Stimulated activated CD4-positive, alpha-beta T cell treated with anti-CD3 and anti-CD28 coated beads, Interleukin-15, amount 100 ng/mL, for 24 hours (primary cell): Measurements from ENCODE around the gene KRABD2.
"Not testable (repeated sequence)": the region's sequence is repeated elsewhere in the genome, so short reads cannot be mapped to it uniquely, and the experiment has no call there.

Experiments
- DNase-seq: peaks from one replicate; pipeline ENCODE4 v3.0.0-alpha.2; 2020

The KRABD2 gene

GRCh38 chr17:8392674-8393469, 16.4 kb upstream of the KRABD2 start:
- DNase-seq = no peak

- DNase-seq = no peak
Observed at GRCh38 chr17:8392274-8392673, 15.8 kb upstream of the KRABD2 start.

- no peak for DNase-seq
Observed at GRCh38 chr17:8391711-8392110, 15.2 kb upstream of the KRABD2 start.

- no peak for DNase-seq
Observed at GRCh38 chr17:8387914-8388651, 11.6 kb upstream of the KRABD2 start.

GRCh38 chr17:8386841-8387240, 10.3 kb upstream of the KRABD2 start:
- no peak for DNase-seq

GRCh38 chr17:8384801-8385378, 8.4 kb upstream of the KRABD2 start:
- no peak for DNase-seq

- peak; percentile 94 for DNase-seq
Observed at GRCh38 chr17:8383143-8383822, 6.8 kb upstream of the KRABD2 start, which contains the start of gene RPL26. Gene RPL26 (minus strand): TSS chr17:8383193. CDS start chr17:8382310, 883 bp downstream.

GRCh38 chr17:8382880-8383142, 6.3 kb upstream of the KRABD2 start:
- DNase-seq = no peak

GRCh38 chr17:8382052-8382879, 5.8 kb upstream of the KRABD2 start:
- DNase-seq = no peak

GRCh38 chr17:8380049-8380448, 3.5 kb upstream of the KRABD2 start:
- no peak for DNase-seq

GRCh38 chr17:8378117-8378516, 1.6 kb upstream of the KRABD2 start:
- DNase-seq = not testable (repeated sequence)

- no peak for DNase-seq
Observed at GRCh38 chr17:8377422-8377821, 918 bp upstream of the KRABD2 start.

GRCh38 chr17:8375738-8376259, 705 bp downstream of the KRABD2 start:
- no peak for DNase-seq

GRCh38 chr17:8373856-8374255, 2.6 kb downstream of the KRABD2 start:
- DNase-seq = not testable (repeated sequence)

GRCh38 chr17:8372422-8372821, 4.1 kb downstream of the KRABD2 start:
- DNase-seq = no peak

GRCh38 chr17:8371786-8372185, 4.7 kb downstream of the KRABD2 start:
- DNase-seq = no peak

GRCh38 chr17:8369944-8370343, 6.6 kb downstream of the KRABD2 start:
- no peak for DNase-seq

- no peak for DNase-seq
Observed at GRCh38 chr17:8368193-8368592, 8.3 kb downstream of the KRABD2 start.

- DNase-seq = no peak
Observed at GRCh38 chr17:8366231-8366630, 10.3 kb downstream of the KRABD2 start.

GRCh38 chr17:8365143-8365542, 11.4 kb downstream of the KRABD2 start:
- DNase-seq = no peak

- no peak for DNase-seq
Observed at GRCh38 chr17:8362651-8363332, 13.7 kb downstream of the KRABD2 start.

GRCh38 chr17:8360751-8361150, 15.8 kb downstream of the KRABD2 start:
- DNase-seq = no peak
